ENCODE data around the gene ZKSCAN2. TPM values are rescaled to one million over a fixed set of nuclear protein-coding genes. Genes with fewer than 3 reads are reported as not detected.

The ZKSCAN2 gene
- total and polyA plus RNA-seq, 2 donors (not counting 1 experiment from before 2014, with no cell fraction given): 2.1 to 4.3 TPM

GRCh38 chr16:25297151-25297787, 39.6 kb upstream of the ZKSCAN2 start:
- Histone ChIP-seq H2AFZ (ENCODE audit: low read length) (no peak overlapping the region), H3K27me3 (ENCODE audit: control insufficient read depth, insufficient read depth, low read length) (no peaks in the 10 kb centered on the region), H4K20me1 (ENCODE audit: control insufficient read depth, extremely low read depth, insufficient read depth, low read length) (no peaks in the 10 kb centered on the region), H3K79me2 (ENCODE audit: control insufficient read depth, insufficient read depth, low read length) (no peaks in the 10 kb centered on the region), H3K4me1 (ENCODE audit: control insufficient read depth, extremely low read depth, insufficient read depth, low read length) (no peaks in the 10 kb centered on the region), H3K36me3 (ENCODE audit: control insufficient read depth, insufficient read depth, low read length) (no peaks in the 10 kb centered on the region), H3K9me3 (ENCODE audit: control insufficient read depth, insufficient read depth, low read depth, low read length) (no peaks in the 10 kb centered on the region), H3K9ac (ENCODE audit: insufficient read depth, low read length) (no peak overlapping the region), H3K27ac (ENCODE audit: insufficient read depth, low read length) (no peak overlapping the region), H3K4me2 (ENCODE audit: extremely low read depth, insufficient read depth, low read length) (no peak overlapping the region), H3K4me3 (replicated peaks in 1 of 4; ENCODE audit: control extremely low read depth in 1 of 4, insufficient read depth in 1 of 4, low read depth in 3 of 4, low read length in 4 of 4) (no peak overlapping the region)
- TF ChIP-seq CTCF (conservative IDR thresholded peaks at IDR 0.05 in 1 of 2, IDR thresholded peaks at IDR 0.05 in 1 of 2; ENCODE audit: low read depth in 1 of 2, low read length in 2 of 2) (no peak), EZH2 (IDR thresholded peaks at IDR 0.05; ENCODE audit: low read length, missing control alignments) (no peak)
- DNase-seq (ENCODE audit: low read depth in 2 of 2): no peak

- H3K36me3 ChIP-seq (ENCODE audit: control insufficient read depth, insufficient read depth, low read length): no peaks in the 10 kb centered on the region
- no peak overlapping the region for H3K9ac ChIP-seq (ENCODE audit: insufficient read depth, low read length)
- H3K9me3 ChIP-seq (ENCODE audit: control insufficient read depth, insufficient read depth, low read depth, low read length): no peaks in the 10 kb centered on the region
- H2AFZ ChIP-seq (ENCODE audit: low read length): no peak overlapping the region
- no peaks in the 10 kb centered on the region for H3K4me1 ChIP-seq (ENCODE audit: control insufficient read depth, extremely low read depth, insufficient read depth, low read length)
- TF ChIP-seq CTCF (conservative IDR thresholded peaks at IDR 0.05 in 1 of 2, IDR thresholded peaks at IDR 0.05 in 1 of 2; ENCODE audit: low read depth in 1 of 2, low read length in 2 of 2) (no peak), EZH2 (IDR thresholded peaks at IDR 0.05; ENCODE audit: low read length, missing control alignments) (no peak)
- H3K4me3 ChIP-seq (replicated peaks in 1 of 4; ENCODE audit: control extremely low read depth in 1 of 4, insufficient read depth in 1 of 4, low read depth in 3 of 4, low read length in 4 of 4): no peak overlapping the region
- no peak for DNase-seq (ENCODE audit: low read depth in 2 of 2)
- no peaks in the 10 kb centered on the region for H3K27me3 ChIP-seq (ENCODE audit: control insufficient read depth, insufficient read depth, low read length)
- no peak overlapping the region for H3K4me2 ChIP-seq (ENCODE audit: extremely low read depth, insufficient read depth, low read length)
- no peaks in the 10 kb centered on the region for H4K20me1 ChIP-seq (ENCODE audit: control insufficient read depth, extremely low read depth, insufficient read depth, low read length)
- H3K79me2 ChIP-seq (ENCODE audit: control insufficient read depth, insufficient read depth, low read length): no peaks in the 10 kb centered on the region
- H3K27ac ChIP-seq (ENCODE audit: insufficient read depth, low read length): no peak overlapping the region
Observed at GRCh38 chr16:25291580-25291979, 33.9 kb upstream of the ZKSCAN2 start.

- H4K20me1 ChIP-seq (ENCODE audit: control insufficient read depth, extremely low read depth, insufficient read depth, low read length): no peaks in the 10 kb centered on the region
- no peak overlapping the region for H2AFZ ChIP-seq (ENCODE audit: low read length)
- H3K9me3 ChIP-seq (ENCODE audit: control insufficient read depth, insufficient read depth, low read depth, low read length): no peaks in the 10 kb centered on the region
- no peak overlapping the region for H3K27ac ChIP-seq (ENCODE audit: insufficient read depth, low read length)
- H3K4me1 ChIP-seq (ENCODE audit: control insufficient read depth, extremely low read depth, insufficient read depth, low read length): no peaks in the 10 kb centered on the region
- no peak overlapping the region for H3K4me2 ChIP-seq (ENCODE audit: extremely low read depth, insufficient read depth, low read length)
- H3K36me3 ChIP-seq (ENCODE audit: control insufficient read depth, insufficient read depth, low read length): no peaks in the 10 kb centered on the region
- H3K79me2 ChIP-seq (ENCODE audit: control insufficient read depth, insufficient read depth, low read length): no peaks in the 10 kb centered on the region
- TF ChIP-seq EZH2 (IDR thresholded peaks at IDR 0.05; ENCODE audit: low read length, missing control alignments) (no peak), CTCF (conservative IDR thresholded peaks at IDR 0.05 in 1 of 2, IDR thresholded peaks at IDR 0.05 in 1 of 2; ENCODE audit: low read depth in 1 of 2, low read length in 2 of 2) (no peak)
- H3K4me3 ChIP-seq (replicated peaks in 1 of 4; ENCODE audit: control extremely low read depth in 1 of 4, insufficient read depth in 1 of 4, low read depth in 3 of 4, low read length in 4 of 4): no peak overlapping the region
- H3K9ac ChIP-seq (ENCODE audit: insufficient read depth, low read length): no peak overlapping the region
- no peak for DNase-seq (ENCODE audit: low read depth in 2 of 2)
- H3K27me3 ChIP-seq (ENCODE audit: control insufficient read depth, insufficient read depth, low read length): no peaks in the 10 kb centered on the region
Observed at GRCh38 chr16:25289466-25289865, 31.8 kb upstream of the ZKSCAN2 start.

Measured in fibroblast of lung (primary cell).